HepG2 (cell line): Measurements from ENCODE around the gene ARHGAP10. TPM values are rescaled to one million over a fixed set of nuclear protein-coding genes. Genes with fewer than 3 reads are reported as not detected.

ENCODE experiments used
- ATAC-seq: fragments of 200-7000 bp; cut with Tn5 transposase; 3 replicates; pipeline ENCODE4 v1.9.1; 2020; ENCODE audit warnings: mild to moderate bottlenecking, moderate library complexity
- BruUV-seq: library from RNA; stranded (reverse); fragments of 400-500 nt; replicated peaks from 2 replicates; lab custom pipeline; 2021; lab: Mats Ljungman, UMichigan
- CTCF ChIA-PET: fragments of 300-600 bp; formaldehyde crosslinking; extraction: SDS; loops from one replicate; lab custom pipeline; 2021; ENCODE audit warnings: low total read pairs, inconsistent platforms, low intra/inter-chr PET ratio; lab: Yijun Ruan, JAX
- POLR2A ChIA-PET: fragments of 350-600 bp; sonication (Branson Sonifier 250); formaldehyde crosslinking; loops from one replicate; lab custom pipeline; 2020; ENCODE audit warnings: antibody characterized with exemption, inconsistent platforms; lab: Yijun Ruan, JAX
- DNase-seq: peaks from one replicate; pipeline ENCODE4 v3.0.0-alpha.2; 2015; ENCODE audit warnings: low spot score
- FAIRE-seq: peaks from 3 replicates; lab custom pipeline; 2011; peaks lifted over from hg19 to GRCh38; lab: Jason Lieb, UNC
- H2AFZ ChIP-seq: one replicate; pipeline ENCODE4 v1.6.1; 2011; ENCODE audit warnings: low read length, inconsistent platforms
- H3K27ac ChIP-seq: fragments of 300-600 bp; 3 replicates; pipeline ENCODE4 v1.8.0; 2011; ENCODE audit warnings: mixed run types, mild to moderate bottlenecking, mixed read lengths, low read length, inconsistent platforms; ENCODE audit not compliant: insufficient read depth; ENCODE audit errors: extremely low read length
- H3K27me3 ChIP-seq, 2 experiments: fragments of 200-600 bp in 1 of 2; 2 replicates in 1 of 2; 3 replicates in 1 of 2; pipeline versions ENCODE4 v1.6.0 to v1.8.0; 2011; ENCODE audit warnings: low read length in 2 of 2, mild to moderate bottlenecking in 2 of 2, moderate library complexity in 2 of 2, inconsistent platforms in 1 of 2; ENCODE audit not compliant: insufficient read depth in 2 of 2, control insufficient read depth in 1 of 2
- H3K36me3 ChIP-seq, 2 experiments: fragments of 200-600 bp in 1 of 2; replicated peaks in 1 of 2; 2 replicates in 1 of 2; 3 replicates in 1 of 2; pipeline versions ENCODE4 v1.5.1 to v1.8.0; 2011; ENCODE audit warnings: low read length in 2 of 2, inconsistent platforms in 1 of 2; ENCODE audit not compliant: insufficient read depth in 2 of 2, control insufficient read depth in 1 of 2
- H3K4me1 ChIP-seq: 2 replicates; pipeline ENCODE4 v1.5.1; 2012; ENCODE audit warnings: low read length, inconsistent platforms; ENCODE audit not compliant: insufficient read depth
- H3K4me2 ChIP-seq: 2 replicates; pipeline ENCODE4 v1.6.0; 2011; ENCODE audit warnings: low read depth, low read length, inconsistent platforms
- H3K4me3 ChIP-seq, 3 experiments: fragments of 200-600 bp in 1 of 3; sonication (generic), shearing (Covaris generic) in 1 of 3; replicated peaks in 1 of 3; 2 replicates each; pipeline ENCODE4 v1.5.1; 2011 to 2016; ENCODE audit warnings: low read length in 3 of 3, inconsistent platforms in 2 of 3, low read depth in 2 of 3, mild to moderate bottlenecking in 2 of 3, control low read depth in 1 of 3, mixed read lengths in 1 of 3; ENCODE audit not compliant: insufficient read depth in 1 of 3
- H3K79me2 ChIP-seq: one replicate; pipeline ENCODE4 v1.6.1; 2011; ENCODE audit warnings: low read length, inconsistent platforms; ENCODE audit not compliant: insufficient read depth
- H3K9ac ChIP-seq: 2 replicates; pipeline ENCODE4 v1.6.0; 2011; ENCODE audit warnings: mild to moderate bottlenecking, low read depth, low read length, inconsistent platforms; ENCODE audit not compliant: insufficient read depth
- H3K9me3 ChIP-seq: 2 replicates; pipeline ENCODE4 v1.5.1; 2012; ENCODE audit warnings: mild to moderate bottlenecking, low read length
- H4K20me1 ChIP-seq: 2 replicates; pipeline ENCODE4 v1.6.0; 2011; ENCODE audit warnings: inconsistent platforms, mild to moderate bottlenecking, low read length, moderate library complexity; ENCODE audit not compliant: insufficient read depth
- BATF2 ChIP-seq: sonication (generic); formaldehyde crosslinking; IDR thresholded peaks from 2 replicates; pipeline ENCODE4 v1.8.0; 2022; ENCODE audit warnings: mild to moderate bottlenecking, missing genetic modification reagents, moderate library complexity
- GATAD1 ChIP-seq: IDR thresholded peaks from 2 replicates; pipeline ENCODE4 v1.6.1; 2016; ENCODE audit warnings: missing genetic modification reagents, missing compliant biosample characterization
- JDP2 ChIP-seq: sonication (generic); formaldehyde crosslinking; IDR thresholded peaks from 2 replicates; pipeline ENCODE4 v1.8.1; 2022; ENCODE audit warnings: missing genetic modification reagents, borderline replicate concordance
- MEF2D ChIP-seq: sonication (generic); formaldehyde crosslinking; IDR thresholded peaks from 2 replicates; pipeline ENCODE4 v1.5.1; 2020; ENCODE audit warnings: mild to moderate bottlenecking, missing genetic modification reagents
- NCOA2 ChIP-seq: sonication (generic); formaldehyde crosslinking; IDR thresholded peaks from 2 replicates; pipeline ENCODE4 v1.8.0; 2022; ENCODE audit warnings: inconsistent platforms
- NR2F6 ChIP-seq, 2 experiments: IDR thresholded peaks; 2 replicates each; pipeline ENCODE4 v1.6.1; 2016; ENCODE audit warnings: antibody characterized with exemption in 1 of 2, mild to moderate bottlenecking in 1 of 2
- SALL2 ChIP-seq: sonication (generic); formaldehyde crosslinking; IDR thresholded peaks from 2 replicates; pipeline ENCODE4 v1.8.1; 2023; ENCODE audit warnings: mild to moderate bottlenecking, missing genetic modification reagents, inconsistent platforms
- SMC3 ChIP-seq: IDR thresholded peaks from 2 replicates; pipeline ENCODE4 v1.6.1; 2011; ENCODE audit warnings: low read length, improper control_type of control experiment
- SUZ12 ChIP-seq: fragments of 150-350 bp; IDR thresholded peaks from 2 replicates; pipeline ENCODE4 v1.6.1; 2014; ENCODE audit warnings: low read depth, low read length
- ZNF441 ChIP-seq: sonication (generic); formaldehyde crosslinking; IDR thresholded peaks from 2 replicates; pipeline ENCODE4 v1.7.0; 2021; ENCODE audit warnings: missing genetic modification reagents, borderline replicate concordance
- WGBS: methylation state at CpG from one replicate; pipeline ENCODE4 v1.1.6; 2017; ENCODE audit warnings: low lambda C conversion rate; 5-methylcytosine and 5-hydroxymethylcytosine counted together
- in situ Hi-C: cut with HindIII; loops from 2 replicates; pipeline ENCODE4 v1.10.0; 2017; ENCODE audit warnings: low pct_unique_long_range_greater_than_20kb; ENCODE audit not compliant: extremely low pct_ligation_motif_present
- intact Hi-C: fragments of 100-400 bp; cut with micrococcal nuclease; formaldehyde crosslinking; loops from one replicate; pipeline ENCODE4 v1.10.0; 2022; ENCODE audit not compliant: unreplicated experiment
- polyA plus RNA-seq, 8 experiments: library from polyadenylated mRNA; depleted of rRNA in 3 of 8; stranded (reverse) in 7 of 8; unstranded in 1 of 8; fragments of >200 nt; fragmentation: Illumina TruSeq in 4 of 8; extraction: Trizol in 4 of 8; gene quantifications; 2 replicates each; pipeline versions ENCODE4 v1.2.1 to v1.2.3, GENCODE V29; 2011 to 2016; ENCODE audit warnings: low read depth in 4 of 8, missing spikeins in 1 of 8, mixed read lengths in 1 of 8; ENCODE audit not compliant: insufficient read depth in 1 of 8
- total RNA-seq, 5 experiments: library from RNA; depleted of rRNA; stranded (reverse); fragments of >200 nt; fragmentation: Illumina TruSeq; extraction: Trizol; gene quantifications; 2 replicates each; pipeline ENCODE4 v1.2.3, GENCODE V29; 2016; ENCODE audit warnings: low read depth in 1 of 5

The ARHGAP10 gene
- total and polyA plus RNA-seq, 2 of the 13 experiments (the other 11 are each of a cell fraction or from before 2014, with no cell fraction given) = 0.45 to 1.6 TPM

GRCh38 chr4:147980586-147980985 lies 248.7 kb downstream of the ARHGAP10 start:
- Histone ChIP-seq H3K27me3 (no peaks in the 10 kb centered on the region; a peak in 1 of 5 replicates), H3K79me2 (no peaks in the 10 kb centered on the region), H3K4me2 (no peak overlapping the region), H2AFZ (no peak overlapping the region), H3K4me3 (no peak overlapping the region), H4K20me1 (no peaks in the 10 kb centered on the region; the same call in 1 of the 2 replicates), H3K9ac (no peak overlapping the region), H3K4me1 (no peaks in the 10 kb centered on the region), H3K36me3 (no peaks in the 10 kb centered on the region), H3K9me3 (no peaks in the 10 kb centered on the region), H3K27ac (no peak overlapping the region)
- in situ Hi-C loops (loop anchor here (10.0 kb wide), 1 partner anchor 1284 kb away; no protein-coding TSS in a partner anchor), intact Hi-C loops (no loop called here)
- no peak for ATAC-seq
- no peak for FAIRE-seq
- DNase-seq = no peak
- POLR2A ChIA-PET = no interaction called here
- CTCF ChIA-PET = no interaction called here
- WGBS = 50% methylated on average over 3 of the region's 3 CpGs
- no peak for TF ChIP-seq ZNF441 (CRISPR knock-in tag)
- TF ChIP-seq MEF2D = no peak
- TF ChIP-seq GATAD1 (CRISPR knock-in tag) = no peak
- no peak for TF ChIP-seq SUZ12
- TF ChIP-seq SALL2 = no peak
- no peak for TF ChIP-seq JDP2 (CRISPR knock-in tag)
- no peak for TF ChIP-seq BATF2 (CRISPR knock-in tag)
- TF ChIP-seq SMC3 = no peak
- TF ChIP-seq NR2F6 (IDR thresholded peaks at IDR 0.05) = no peak
- no peak for TF ChIP-seq NR2F6 (CRISPR knock-in tag; IDR thresholded peaks at IDR 0.05)
- no peak for TF ChIP-seq NCOA2 (CRISPR knock-in tag)
- no TSS peak for BruUV-seq
